HG02943 (cell line): ENCODE measurements around the gene FRMPD4.

Experiments
- ATAC-seq: cut with Tn5 transposase; IDR thresholded peaks from one replicate; pipeline ENCODE4 v1.9.1; 2021; ENCODE audit warnings: mild to moderate bottlenecking, low read depth, moderate library complexity; ENCODE audit not compliant: unreplicated experiment

Gene FRMPD4

GRCh38 chrX:12360383-12360782 is 222.1 kb downstream of the FRMPD4 start:
- no peak for ATAC-seq

GRCh38 chrX:12360986-12361598 is 222.8 kb downstream of the FRMPD4 start:
- ATAC-seq: no peak

- no peak for ATAC-seq
Observed at GRCh38 chrX:12363216-12363615, 224.9 kb downstream of the FRMPD4 start.

DNA sequence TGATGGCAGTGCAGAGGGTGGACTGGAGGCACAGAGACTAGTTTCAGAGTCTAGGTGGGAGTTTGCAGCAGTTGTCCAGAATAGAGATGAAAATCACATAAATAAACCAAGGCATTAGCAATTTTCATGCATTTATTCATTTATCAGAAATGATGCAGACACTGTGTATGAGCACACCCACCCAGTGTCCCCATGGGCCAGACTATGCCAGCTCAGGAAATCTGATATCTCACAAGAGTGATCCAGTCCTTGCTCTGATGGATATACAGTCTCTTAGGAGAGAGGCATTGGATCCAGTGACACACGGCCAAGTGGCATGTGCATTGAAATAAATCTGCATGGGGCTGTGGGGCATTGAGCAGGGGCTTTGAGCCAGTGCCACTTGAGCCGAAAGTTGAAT is 228.2 kb downstream of the FRMPD4 start:
- ATAC-seq: no peak

GRCh38 chrX:12367254-12367653 is 229.0 kb downstream of the FRMPD4 start:
- ATAC-seq: no peak

GRCh38 chrX:12370497-12370986 is 232.3 kb downstream of the FRMPD4 start:
- no peak for ATAC-seq

GRCh38 chrX:12372111-12372510 is 233.8 kb downstream of the FRMPD4 start:
- ATAC-seq: no peak

- ATAC-seq: no peak
Observed at GRCh38 chrX:12374286-12374685, 236.0 kb downstream of the FRMPD4 start.

DNA sequence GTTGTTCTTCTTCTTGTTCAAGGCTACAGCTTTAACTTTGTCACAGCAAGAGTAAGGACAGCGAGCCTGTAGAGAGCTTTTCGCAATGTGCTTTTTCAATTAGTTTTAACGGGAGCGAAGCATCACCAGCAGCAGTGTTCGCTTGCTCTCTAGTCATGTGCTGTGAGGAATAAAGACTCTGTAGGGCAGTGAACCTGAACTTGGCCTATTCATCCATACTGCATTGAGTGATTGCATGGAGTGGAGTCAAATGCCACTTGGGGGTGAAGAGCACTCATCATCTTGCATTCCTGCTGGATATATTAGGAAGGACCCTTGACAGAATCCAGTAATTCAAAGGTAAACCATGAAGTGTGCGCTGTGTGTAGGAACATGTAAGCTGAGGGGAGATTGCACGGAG is 240.0 kb downstream of the FRMPD4 start:
- no peak for ATAC-seq

- no peak for ATAC-seq
Observed at GRCh38 chrX:12378706-12379105, 240.4 kb downstream of the FRMPD4 start.

DNA sequence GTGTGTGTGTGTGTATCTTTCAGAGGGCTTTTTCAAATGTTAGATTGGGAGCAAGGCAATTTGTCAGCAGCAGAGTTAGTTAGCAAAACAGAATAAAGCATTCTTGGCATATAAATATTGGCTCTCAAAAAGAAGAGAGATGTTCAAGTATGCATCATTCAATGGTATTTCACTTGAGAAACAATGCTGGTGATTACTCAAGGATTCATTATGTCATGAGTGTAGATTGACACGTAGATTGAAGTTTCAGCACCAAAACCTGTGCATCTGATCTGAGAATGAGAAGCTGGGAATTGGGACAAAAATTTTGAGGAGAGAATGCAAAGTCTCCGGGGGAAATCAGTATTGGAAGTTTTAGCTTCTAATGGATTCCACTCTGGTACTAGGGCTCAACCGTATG is 241.4 kb downstream of the FRMPD4 start:
- no peak for ATAC-seq

GRCh38 chrX:12383196-12383595 is 244.9 kb downstream of the FRMPD4 start:
- ATAC-seq: no peak

DNA sequence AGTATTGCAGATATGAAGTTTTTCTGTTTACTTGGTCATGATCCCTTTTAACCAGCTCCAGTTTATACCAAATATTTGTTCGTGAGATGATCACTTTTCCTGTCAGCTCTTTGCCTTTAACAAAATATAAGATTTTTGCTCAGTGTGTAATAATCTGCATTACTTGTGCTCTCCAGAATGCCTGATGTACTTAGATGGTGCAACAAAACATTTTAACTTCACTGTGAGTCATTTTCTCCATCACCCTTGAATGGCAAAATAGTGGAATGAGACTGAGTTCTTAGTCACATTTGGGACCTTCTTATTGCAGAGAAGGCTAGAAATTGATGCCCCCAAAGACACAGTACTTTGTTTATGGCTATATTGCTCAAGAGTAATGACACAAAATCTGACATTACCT is 252.0 kb downstream of the FRMPD4 start:
- ATAC-seq: no peak

DNA sequence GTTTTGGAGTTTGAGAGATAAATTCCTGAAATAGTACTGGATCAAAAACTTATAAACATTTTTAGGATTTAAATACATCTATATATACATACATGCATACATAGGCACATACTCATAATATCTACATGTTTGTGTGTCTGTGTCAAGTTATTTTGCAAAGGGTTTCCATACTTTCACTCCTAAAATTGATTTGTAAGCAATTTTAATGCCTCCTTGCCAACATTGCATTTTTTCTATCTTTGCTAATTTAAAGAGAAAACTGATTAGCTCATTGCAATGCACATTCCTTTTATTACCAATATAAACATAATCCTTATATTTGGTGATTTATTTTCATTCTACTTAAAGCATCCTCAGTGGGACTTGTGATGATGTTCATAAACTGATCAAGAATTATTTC is 258.3 kb downstream of the FRMPD4 start:
- no peak for ATAC-seq

- no peak for ATAC-seq
Observed at GRCh38 chrX:12400218-12400617, 261.9 kb downstream of the FRMPD4 start.

DNA sequence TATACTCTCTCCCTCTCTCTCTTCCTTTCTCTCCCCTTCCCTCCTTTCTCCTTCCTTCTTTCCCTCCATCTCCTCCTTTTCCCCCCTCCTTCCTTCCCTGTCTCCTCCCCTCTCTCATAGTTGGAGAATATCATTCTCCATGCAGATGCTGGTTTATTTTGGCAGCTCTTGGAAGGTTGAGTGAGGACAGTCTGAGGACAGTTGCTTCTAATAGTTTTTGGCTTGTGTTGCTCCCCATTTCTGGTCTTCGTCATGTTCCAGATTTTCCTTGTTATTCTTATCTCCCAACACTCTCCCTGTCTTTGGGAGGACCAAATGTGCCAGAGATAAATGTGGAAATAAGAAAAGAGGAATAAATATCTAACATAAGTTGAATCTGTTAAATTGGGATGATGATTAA is 263.0 kb downstream of the FRMPD4 start:
- ATAC-seq: no peak

GRCh38 chrX:12403474-12404082 is 265.3 kb downstream of the FRMPD4 start:
- ATAC-seq: no peak

DNA sequence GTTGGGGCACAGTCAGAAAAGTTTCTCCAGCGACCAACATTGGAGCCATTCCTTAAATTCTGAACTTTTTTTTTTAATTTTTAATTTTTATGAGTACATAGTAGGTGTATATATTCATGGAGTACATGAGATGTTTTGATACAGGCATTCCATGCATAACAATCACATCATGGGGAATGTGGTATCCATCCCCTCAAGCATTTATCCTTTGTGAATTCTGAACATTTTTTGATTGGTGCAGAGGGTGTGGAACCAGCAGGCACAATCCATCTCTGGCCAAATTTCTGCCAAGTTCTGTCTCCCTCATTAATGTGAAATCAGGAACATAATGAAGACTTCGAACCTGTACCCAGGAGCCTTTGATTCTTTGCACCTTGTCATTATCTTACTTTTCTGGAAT is 267.0 kb downstream of the FRMPD4 start:
- ATAC-seq: no peak

GRCh38 chrX:12410523-12410922 is 272.2 kb downstream of the FRMPD4 start:
- ATAC-seq: no peak

DNA sequence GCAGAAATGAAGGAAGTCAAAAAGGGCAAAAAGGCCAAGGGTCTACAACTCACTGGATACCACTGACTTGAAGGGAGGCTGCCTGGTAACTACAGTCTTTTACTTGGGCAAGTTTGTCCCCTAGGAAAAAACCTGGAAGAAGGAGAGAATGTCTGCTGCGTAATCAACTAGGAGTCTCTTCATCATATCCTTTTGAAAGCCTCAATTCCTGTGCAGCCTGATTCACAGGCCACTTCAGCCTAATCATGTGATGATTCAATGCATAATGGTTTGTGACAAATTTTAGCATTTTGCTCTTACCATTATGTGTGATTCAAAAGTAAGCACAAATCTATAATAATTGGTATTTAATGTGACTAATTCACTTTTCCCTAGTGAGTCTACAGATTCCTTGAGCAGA is 273.6 kb downstream of the FRMPD4 start:
- ATAC-seq: no peak

DNA sequence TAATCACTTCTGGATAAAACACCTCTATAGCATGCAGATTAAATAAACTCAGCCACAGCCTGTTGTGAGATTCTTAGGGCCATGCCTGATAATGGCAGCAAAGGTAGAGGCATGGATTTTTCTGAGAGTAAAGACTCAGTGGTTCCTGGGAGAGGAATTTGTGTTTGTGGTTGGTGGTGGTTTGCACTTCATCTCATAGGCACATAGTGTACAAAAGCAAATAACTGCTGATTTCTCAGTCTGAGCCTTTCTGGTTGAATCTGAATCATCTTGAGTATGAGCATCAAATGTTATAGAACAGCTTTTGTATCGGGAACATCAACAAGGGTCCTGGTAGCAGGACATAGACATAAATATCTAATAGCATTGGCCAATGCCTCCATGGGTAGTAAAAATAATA is 274.3 kb downstream of the FRMPD4 start:
- ATAC-seq: no peak

GRCh38 chrX:12419591-12419990 is 281.3 kb downstream of the FRMPD4 start:
- ATAC-seq: no peak
